ENCODE data around the gene STAG2.

DNA sequence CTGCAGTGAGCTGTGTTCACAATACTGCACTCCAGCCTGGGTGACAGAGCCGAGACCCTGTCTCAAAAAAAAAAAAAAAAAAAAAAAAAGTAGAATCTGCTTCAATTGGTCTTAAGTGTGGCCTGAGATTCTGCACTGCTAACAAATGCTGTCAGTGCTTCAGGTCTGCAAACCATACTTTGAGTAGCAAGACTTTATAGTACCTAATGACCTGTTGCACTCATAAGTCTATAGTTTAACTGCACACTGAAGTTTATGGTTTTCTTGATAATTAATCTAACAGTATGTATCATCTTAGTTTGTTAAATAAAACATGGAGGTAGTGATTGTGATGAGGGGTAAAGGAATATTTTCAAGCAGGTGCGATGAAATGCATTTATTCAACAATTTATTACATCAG is 135.6 kb downstream of the STAG2 start:
- TF ChIP-seq TARDBP (IDR thresholded peaks at IDR 0.05) (no peak), ZNF384 (IDR thresholded peaks at IDR 0.05) (no peak), FOXA1 (IDR thresholded peaks at IDR 0.05) (no peak), L3MBTL2 (conservative IDR thresholded peaks at IDR 0.05) (no peak), CTBP1 (IDR thresholded peaks at IDR 0.05; ENCODE audit: borderline replicate concordance) (no peak), FOXK2 (IDR thresholded peaks at IDR 0.05) (no peak)
- TF ChIP-seq, protein P1, sequence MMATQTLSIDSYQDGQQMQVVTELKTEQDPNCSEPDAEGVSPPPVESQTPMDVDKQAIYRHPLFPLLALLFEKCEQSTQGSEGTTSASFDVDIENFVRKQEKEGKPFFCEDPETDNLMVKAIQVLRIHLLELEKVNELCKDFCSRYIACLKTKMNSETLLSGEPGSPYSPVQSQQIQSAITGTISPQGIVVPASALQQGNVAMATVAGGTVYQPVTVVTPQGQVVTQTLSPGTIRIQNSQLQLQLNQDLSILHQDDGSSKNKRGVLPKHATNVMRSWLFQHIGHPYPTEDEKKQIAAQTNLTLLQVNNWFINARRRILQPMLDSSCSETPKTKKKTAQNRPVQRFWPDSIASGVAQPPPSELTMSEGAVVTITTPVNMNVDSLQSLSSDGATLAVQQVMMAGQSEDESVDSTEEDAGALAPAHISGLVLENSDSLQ (IDR thresholded peaks at IDR 0.05) = no peak

All from HEK293T (cell line).